AG10803 (cell line): ENCODE measurements around the gene C5.

Experiments used
- DNase-seq: peaks from one replicate; pipeline ENCODE4 v3.0.0; 2010; ENCODE audit warnings: low read depth
- H3K4me3 ChIP-seq: 2 replicates; pipeline ENCODE4 v1.5.1; 2011; ENCODE audit warnings: mild to moderate bottlenecking, low read length, control low read depth
- CTCF ChIP-seq: conservative IDR thresholded peaks from 2 replicates; pipeline ENCODE4 v1.5.1; 2011; ENCODE audit warnings: mild to moderate bottlenecking, low read length, control low read depth, inconsistent platforms

Gene C5

GRCh38 chr9:121026768-121027167 is 23.3 kb downstream of the C5 start:
- no peak for TF ChIP-seq CTCF
- no peak overlapping the region for H3K4me3 ChIP-seq
- no peak for DNase-seq

- no peak overlapping the region for H3K4me3 ChIP-seq
- no peak for TF ChIP-seq CTCF
- peak; percentile 72 for DNase-seq
Measured at GRCh38 chr9:121026260-121026691, 23.8 kb downstream of the C5 start.

GRCh38 chr9:121024237-121024636 is 25.8 kb downstream of the C5 start:
- no peak overlapping the region for H3K4me3 ChIP-seq
- TF ChIP-seq CTCF: no peak
- no peak for DNase-seq

GRCh38 chr9:121023064-121023463 is 27.0 kb downstream of the C5 start:
- TF ChIP-seq CTCF: peak; percentile 24; the same call in 1 of the 2 replicates
- DNase-seq: peak; percentile 5
- H3K4me3 ChIP-seq: no peak overlapping the region

- no peak overlapping the region for H3K4me3 ChIP-seq
- DNase-seq: peak; percentile 11
- TF ChIP-seq CTCF: no peak
Measured at GRCh38 chr9:121021301-121021700, 28.8 kb downstream of the C5 start.

- no peak overlapping the region for H3K4me3 ChIP-seq
- no peak for TF ChIP-seq CTCF
- no peak for DNase-seq
Measured at GRCh38 chr9:121019273-121019672, 30.8 kb downstream of the C5 start.

- TF ChIP-seq CTCF: no peak
- DNase-seq: no peak
- no peak overlapping the region for H3K4me3 ChIP-seq
Measured at GRCh38 chr9:121013911-121014310, 36.2 kb downstream of the C5 start.
